ENCODE data around the gene STH.
"Not testable (repeated sequence)": the region's sequence is repeated elsewhere in the genome, so short reads cannot be mapped to it uniquely, and the experiment has no call there.

The STH gene

DNA sequence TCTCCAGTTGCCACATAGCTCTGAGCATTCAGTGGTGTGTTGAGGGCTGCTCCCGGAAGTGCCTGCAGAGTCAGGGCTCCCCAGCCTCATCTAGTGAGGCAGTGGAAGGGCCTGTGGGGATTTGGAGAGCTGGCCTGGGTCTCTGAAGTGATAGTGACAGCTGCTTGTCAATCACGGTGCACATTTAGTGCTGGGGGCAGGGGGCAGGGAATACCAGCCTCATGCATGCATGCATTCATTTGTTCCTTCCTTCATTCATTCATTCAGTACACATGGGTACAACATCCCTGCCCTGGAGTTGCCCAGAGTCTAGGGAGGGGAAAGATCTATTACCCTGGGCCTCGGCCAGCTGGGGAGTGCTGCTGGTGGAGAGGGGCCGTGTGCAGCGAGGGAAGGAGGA lies 11.3 kb upstream of the STH start:
- no peak for DNase-seq

DNA sequence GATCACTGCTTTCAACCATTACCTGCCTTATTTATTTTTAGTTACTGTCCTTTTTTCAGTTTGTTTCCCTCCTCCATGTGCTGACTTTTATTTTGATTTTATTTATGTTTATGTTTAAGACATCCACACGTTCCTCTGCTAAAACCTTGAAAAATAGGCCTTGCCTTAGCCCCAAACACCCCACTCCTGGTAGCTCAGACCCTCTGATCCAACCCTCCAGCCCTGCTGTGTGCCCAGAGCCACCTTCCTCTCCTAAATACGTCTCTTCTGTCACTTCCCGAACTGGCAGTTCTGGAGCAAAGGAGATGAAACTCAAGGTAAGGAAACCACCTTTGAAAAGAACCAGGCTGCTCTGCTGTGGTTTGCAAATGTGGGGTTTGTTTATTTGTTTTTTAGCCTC lies 9.3 kb upstream of the STH start:
- DNase-seq, result no peak

DNA sequence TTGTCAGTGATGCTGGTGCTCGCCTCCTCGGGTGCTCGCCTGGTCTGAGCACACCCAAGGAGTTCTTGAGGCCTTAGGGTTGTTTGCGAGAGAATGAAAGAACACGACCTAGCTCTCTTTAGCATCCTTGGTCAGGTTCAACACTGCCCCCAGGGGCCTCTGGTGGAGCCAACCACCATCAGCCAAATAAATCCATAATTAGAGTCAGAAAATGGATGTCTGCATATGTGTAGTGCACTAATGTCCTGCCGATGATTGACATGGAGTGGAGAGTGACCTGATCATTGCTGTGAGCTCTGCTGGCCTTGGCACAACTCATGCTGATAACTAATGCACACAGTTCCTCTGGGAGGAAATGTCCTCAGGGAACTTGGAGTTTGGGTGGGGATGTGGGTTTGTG lies 8.2 kb upstream of the STH start:
- DNase-seq, result no peak

DNA sequence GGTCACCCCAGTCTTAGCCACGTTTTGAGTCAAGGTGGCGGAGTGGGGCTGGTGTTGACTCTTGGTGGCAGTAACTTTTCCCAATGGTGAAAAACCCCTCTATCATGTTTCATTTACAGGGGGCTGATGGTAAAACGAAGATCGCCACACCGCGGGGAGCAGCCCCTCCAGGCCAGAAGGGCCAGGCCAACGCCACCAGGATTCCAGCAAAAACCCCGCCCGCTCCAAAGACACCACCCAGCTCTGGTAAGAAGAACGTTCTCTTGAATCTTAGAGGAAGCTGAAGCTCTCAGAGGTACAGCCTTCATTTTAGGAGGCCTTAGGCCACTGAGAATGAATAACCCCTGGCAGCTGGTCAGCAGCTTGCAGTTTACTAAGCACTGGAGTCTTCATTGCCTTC lies 7.7 kb upstream of the STH start:
- DNase-seq, result no peak

DNA sequence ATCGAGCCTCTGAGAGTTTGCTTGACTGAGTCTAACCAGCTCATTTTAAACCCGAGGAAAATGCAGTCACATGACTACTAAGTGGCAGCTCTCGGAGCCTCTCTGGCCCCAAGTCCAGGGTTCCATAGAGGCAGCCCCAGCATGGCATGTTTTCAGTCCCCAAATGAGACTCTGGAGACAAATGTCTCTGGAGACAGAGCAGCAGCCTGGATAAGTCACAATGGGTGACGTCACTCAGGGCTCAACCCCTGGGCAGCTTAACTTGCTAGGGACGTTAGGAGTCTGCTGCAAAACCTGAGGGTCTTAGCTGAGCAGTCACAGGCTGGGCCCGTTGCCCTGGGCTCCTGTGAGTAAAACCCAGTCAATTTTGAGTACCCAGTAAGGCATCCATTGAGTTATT lies 6.9 kb upstream of the STH start:
- no peak for DNase-seq

DNA sequence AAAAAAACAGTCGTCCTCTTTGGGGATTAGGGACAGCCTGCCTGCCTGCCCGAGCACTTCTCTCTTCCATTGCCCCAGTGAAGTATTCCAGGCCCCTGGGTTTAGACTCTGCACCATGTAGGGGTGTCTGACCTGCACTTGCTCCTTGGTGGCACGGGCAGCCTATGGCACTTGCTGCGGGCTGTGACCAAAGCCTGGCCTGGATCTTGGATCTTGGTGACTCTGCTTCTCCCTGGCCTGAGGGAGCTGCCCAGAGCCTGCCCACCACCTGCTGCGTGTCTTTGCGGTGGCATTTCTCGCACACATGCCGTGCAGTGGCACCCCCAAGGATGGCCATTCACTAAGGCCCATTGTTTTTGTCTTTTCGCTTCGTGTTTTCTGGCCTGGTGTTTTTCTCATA lies 6.1 kb upstream of the STH start:
- no peak for DNase-seq

DNA sequence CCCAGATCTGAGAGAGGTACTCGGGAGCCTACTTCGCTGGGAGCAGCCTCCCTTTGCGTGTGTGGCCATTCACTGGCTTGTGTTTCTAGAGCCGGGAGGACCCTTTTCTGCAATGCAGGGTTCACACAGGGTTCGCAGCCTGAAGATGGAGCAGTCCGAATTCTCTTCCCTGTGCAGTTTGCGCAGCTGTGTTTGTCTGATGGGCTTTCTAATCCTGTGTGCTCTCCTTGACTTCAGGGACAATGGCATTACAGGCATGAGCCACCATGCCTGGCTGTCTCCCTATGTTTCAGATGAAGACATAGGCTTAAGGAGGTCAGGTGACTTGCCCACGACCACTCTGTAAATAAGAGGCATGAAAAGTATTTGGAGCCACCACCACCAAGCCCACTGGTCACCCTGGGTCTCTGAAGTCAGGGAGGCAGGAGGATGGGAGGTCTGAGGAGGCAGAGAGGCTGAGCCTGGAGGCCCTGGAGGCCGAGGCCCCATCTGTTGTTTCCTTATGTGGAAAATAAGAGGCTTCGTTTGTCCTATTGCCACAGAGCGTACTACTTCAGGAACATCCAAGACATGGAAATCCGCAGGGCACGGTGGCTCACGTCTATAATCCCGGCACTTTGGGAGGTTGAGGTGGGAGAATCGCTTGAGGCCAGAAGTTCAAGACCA lies 5.0 kb upstream of the STH start:
- DNase-seq, result no peak

DNA sequence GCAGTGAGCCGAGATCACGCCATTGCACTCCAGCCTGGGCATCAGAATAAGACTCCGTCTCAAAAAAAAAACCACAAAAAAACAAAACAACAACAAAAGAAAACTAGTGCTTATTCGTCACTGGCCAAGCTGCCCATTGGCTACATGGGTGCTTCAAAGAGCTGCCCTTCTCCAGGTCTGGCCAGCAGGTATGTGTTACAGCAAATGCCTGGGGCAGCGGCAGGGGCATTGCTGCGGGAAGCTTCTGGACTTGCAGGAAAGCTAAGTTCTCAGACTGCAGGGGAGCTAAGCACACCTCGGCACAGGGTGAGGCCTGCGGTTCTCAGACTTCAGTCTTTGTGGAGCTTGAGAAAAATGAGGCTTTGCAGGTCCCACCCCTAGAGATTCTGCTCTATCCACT lies 4.1 kb upstream of the STH start:
- no peak for DNase-seq

DNA sequence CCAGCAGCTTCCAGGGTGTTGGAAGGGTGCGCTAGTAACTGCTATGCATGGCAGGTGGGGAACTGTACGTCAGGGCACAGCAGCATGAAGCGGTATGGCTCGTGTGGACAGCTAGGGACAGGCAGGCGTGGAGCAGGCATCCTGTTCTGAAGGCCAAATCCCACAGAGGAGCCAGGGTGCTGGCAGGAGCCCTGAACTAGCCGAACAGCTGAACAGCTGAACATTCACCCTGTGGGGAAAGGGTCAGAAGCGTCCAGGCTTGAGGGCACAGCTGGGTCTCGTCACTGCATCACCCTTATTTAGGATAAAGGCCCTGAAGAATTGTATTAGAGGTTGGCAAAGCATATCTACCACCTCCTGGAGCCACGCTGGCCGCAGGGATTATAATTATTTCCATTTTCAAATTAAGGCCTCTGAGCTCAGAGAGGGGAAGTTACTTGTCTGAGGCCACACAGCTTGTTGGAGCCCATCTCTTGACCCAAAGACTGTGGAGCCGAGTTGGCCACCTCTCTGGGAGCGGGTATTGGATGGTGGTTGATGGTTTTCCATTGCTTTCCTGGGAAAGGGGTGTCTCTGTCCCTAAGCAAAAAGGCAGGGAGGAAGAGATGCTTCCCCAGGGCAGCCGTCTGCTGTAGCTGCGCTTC lies 3.3 kb upstream of the STH start:
- no peak for DNase-seq

DNA sequence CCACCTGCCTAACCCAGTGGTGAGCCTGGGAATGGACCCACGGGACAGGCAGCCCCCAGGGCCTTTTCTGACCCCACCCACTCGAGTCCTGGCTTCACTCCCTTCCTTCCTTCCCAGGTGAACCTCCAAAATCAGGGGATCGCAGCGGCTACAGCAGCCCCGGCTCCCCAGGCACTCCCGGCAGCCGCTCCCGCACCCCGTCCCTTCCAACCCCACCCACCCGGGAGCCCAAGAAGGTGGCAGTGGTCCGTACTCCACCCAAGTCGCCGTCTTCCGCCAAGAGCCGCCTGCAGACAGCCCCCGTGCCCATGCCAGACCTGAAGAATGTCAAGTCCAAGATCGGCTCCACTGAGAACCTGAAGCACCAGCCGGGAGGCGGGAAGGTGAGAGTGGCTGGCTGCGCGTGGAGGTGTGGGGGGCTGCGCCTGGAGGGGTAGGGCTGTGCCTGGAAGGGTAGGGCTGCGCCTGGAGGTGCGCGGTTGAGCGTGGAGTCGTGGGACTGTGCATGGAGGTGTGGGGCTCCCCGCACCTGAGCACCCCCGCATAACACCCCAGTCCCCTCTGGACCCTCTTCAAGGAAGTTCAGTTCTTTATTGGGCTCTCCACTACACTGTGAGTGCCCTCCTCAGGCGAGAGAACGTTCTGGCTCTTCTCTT lies 2.6 kb upstream of the STH start:
- DNase-seq, result no peak

DNA sequence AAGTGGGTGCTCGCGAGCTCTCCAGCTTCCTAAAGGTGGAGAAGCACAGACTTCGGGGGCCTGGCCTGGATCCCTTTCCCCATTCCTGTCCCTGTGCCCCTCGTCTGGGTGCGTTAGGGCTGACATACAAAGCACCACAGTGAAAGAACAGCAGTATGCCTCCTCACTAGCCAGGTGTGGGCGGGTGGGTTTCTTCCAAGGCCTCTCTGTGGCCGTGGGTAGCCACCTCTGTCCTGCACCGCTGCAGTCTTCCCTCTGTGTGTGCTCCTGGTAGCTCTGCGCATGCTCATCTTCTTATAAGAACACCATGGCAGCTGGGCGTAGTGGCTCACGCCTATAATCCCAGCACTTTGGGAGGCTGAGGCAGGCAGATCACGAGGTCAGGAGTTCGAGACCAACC lies 1.9 kb upstream of the STH start:
- DNase-seq, result no peak

DNA sequence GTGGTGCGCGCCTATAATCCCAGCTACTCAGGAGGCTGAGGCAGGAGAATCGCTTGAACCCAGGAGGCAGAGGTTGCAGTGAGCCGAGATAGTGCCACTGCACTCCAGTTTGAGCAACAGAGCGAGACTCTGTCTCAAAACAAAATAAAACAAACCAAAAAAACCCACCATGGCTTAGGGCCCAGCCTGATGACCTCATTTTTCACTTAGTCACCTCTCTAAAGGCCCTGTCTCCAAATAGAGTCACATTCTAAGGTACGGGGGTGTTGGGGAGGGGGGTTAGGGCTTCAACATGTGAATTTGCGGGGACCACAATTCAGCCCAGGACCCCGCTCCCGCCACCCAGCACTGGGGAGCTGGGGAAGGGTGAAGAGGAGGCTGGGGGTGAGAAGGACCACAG lies 1.4 kb upstream of the STH start:
- DNase-seq, result no peak

DNA sequence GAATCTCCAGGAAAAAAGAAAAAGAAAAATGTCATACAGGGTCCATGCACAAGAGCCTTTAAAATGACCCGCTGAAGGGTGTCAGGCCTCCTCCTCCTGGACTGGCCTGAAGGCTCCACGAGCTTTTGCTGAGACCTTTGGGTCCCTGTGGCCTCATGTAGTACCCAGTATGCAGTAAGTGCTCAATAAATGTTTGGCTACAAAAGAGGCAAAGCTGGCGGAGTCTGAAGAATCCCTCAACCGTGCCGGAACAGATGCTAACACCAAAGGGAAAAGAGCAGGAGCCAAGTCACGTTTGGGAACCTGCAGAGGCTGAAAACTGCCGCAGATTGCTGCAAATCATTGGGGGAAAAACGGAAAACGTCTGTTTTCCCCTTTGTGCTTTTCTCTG lies 845 bp downstream of the STH start:
- no peak for DNase-seq

DNA sequence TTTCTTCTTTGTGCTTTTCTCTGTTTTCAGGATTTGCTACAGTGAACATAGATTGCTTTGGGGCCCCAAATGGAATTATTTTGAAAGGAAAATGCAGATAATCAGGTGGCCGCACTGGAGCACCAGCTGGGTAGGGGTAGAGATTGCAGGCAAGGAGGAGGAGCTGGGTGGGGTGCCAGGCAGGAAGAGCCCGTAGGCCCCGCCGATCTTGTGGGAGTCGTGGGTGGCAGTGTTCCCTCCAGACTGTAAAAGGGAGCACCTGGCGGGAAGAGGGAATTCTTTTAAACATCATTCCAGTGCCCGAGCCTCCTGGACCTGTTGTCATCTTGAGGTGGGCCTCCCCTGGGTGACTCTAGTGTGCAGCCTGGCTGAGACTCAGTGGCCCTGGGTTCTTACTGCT lies 1.2 kb downstream of the STH start:
- no peak for DNase-seq

DNA sequence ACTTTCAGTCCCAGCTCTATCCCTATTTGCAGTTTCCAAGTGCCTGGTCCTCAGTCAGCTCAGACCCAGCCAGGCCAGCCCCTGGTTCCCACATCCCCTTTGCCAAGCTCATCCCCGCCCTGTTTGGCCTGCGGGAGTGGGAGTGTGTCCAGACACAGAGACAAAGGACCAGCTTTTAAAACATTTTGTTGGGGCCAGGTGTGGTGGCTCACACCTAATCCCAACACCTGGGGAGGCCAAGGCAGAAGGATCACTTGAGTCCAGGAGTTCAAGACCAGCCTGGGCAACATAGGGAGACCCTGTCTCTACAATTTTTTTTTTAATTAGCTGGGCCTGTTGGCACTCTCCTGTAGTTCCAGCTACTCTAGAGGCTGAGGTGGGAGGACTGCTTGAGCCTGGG lies 1.7 kb downstream of the STH start:
- DNase-seq, result no peak

DNA sequence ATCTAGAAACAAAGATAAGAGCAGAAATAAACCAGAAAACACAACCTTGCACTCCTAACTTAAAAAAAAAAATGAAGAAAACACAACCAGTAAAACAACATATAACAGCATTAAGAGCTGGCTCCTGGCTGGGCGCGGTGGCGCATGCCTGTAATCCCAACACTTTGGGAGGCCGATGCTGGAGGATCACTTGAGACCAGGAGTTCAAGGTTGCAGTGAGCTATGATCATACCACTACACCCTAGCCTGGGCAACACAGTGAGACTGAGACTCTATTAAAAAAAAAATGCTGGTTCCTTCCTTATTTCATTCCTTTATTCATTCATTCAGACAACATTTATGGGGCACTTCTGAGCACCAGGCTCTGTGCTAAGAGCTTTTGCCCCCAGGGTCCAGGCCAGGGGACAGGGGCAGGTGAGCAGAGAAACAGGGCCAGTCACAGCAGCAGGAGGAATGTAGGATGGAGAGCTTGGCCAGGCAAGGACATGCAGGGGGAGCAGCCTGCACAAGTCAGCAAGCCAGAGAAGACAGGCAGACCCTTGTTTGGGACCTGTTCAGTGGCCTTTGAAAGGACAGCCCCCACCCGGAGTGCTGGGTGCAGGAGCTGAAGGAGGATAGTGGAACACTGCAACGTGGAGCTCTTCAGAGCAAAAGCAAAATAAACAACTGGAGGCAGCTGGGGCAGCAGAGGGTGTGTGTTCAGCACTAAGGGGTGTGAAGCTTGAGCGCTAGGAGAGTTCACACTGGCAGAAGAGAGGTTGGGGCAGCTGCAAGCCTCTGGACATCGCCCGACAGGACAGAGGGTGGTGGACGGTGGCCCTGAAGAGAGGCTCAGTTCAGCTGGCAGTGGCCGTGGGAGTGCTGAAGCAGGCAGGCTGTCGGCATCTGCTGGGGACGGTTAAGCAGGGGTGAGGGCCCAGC lies 2.6 kb downstream of the STH start:
- no peak for DNase-seq

DNA sequence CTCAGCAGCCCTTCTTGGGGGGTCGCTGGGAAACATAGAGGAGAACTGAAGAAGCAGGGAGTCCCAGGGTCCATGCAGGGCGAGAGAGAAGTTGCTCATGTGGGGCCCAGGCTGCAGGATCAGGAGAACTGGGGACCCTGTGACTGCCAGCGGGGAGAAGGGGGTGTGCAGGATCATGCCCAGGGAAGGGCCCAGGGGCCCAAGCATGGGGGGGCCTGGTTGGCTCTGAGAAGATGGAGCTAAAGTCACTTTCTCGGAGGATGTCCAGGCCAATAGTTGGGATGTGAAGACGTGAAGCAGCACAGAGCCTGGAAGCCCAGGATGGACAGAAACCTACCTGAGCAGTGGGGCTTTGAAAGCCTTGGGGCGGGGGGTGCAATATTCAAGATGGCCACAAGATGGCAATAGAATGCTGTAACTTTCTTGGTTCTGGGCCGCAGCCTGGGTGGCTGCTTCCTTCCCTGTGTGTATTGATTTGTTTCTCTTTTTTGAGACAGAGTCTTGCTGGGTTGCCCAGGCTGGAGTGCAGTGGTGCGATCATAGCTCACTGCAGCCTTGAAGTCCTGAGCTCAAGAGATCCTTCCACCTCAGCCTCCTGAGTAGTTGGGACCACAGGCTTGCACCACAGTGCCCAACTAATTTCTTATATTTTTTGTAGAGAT lies 3.4 kb downstream of the STH start:
- DNase-seq, result no peak

DNA sequence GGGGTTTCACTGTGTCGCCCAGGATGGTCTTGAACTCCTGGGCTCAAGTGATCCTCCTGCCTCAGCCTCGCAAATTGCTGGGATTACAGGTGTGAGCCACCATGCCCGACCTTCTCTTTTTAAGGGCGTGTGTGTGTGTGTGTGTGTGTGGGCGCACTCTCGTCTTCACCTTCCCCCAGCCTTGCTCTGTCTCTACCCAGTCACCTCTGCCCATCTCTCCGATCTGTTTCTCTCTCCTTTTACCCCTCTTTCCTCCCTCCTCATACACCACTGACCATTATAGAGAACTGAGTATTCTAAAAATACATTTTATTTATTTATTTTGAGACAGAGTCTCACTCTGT lies 3.9 kb downstream of the STH start:
- no peak for DNase-seq

DNA sequence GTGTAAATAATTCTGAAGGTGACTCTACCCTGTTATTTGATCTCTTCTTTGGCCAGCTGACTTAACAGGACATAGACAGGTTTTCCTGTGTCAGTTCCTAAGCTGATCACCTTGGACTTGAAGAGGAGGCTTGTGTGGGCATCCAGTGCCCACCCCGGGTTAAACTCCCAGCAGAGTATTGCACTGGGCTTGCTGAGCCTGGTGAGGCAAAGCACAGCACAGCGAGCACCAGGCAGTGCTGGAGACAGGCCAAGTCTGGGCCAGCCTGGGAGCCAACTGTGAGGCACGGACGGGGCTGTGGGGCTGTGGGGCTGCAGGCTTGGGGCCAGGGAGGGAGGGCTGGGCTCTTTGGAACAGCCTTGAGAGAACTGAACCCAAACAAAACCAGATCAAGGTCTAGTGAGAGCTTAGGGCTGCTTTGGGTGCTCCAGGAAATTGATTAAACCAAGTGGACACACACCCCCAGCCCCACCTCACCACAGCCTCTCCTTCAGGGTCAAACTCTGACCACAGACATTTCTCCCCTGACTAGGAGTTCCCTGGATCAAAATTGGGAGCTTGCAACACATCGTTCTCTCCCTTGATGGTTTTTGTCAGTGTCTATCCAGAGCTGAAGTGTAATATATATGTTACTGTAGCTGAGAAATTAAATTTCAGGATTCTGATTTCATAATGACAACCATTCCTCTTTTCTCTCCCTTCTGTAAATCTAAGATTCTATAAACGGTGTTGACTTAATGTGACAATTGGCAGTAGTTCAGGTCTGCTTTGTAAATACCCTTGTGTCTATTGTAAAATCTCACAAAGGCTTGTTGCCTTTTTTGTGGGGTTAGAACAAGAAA lies 5.1 kb downstream of the STH start:
- DNase-seq, result no peak

DNA sequence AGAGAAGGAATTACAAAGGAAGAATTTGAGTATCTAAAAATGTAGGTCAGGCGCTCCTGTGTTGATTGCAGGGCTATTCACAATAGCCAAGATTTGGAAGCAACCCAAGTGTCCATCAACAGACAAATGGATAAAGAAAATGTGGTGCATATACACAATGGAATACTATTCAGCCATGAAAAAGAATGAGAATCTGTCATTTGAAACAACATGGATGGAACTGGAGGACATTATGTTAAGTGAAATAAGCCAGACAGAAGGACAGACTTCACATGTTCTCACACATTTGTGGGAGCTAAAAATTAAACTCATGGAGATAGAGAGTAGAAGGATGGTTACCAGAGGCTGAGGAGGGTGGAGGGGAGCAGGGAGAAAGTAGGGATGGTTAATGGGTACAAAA lies 7.0 kb downstream of the STH start:
- DNase-seq, result not testable (repeated sequence)

DNA sequence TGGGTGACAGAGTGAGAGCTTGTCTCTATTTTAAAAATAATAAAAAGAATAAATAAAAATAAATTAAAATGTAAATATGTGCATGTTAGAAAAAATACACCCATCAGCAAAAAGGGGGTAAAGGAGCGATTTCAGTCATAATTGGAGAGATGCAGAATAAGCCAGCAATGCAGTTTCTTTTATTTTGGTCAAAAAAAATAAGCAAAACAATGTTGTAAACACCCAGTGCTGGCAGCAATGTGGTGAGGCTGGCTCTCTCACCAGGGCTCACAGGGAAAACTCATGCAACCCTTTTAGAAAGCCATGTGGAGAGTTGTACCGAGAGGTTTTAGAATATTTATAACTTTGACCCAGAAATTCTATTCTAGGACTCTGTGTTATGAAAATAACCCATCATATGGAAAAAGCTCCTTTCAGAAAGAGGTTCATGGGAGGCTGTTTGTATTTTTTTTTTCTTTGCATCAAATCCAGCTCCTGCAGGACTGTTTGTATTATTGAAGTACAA lies 8.5 kb downstream of the STH start:
- DNase-seq, result no peak

DNA sequence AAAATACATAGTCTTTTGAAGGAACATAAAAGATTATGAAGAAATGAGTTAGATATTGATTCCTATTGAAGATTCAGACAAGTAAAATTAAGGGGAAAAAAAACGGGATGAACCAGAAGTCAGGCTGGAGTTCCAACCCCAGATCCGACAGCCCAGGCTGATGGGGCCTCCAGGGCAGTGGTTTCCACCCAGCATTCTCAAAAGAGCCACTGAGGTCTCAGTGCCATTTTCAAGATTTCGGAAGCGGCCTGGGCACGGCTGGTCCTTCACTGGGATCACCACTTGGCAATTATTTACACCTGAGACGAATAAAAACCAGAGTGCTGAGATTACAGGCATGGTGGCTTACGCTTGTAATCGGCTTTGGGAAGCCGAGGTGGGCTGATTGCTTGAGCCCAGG lies 9.5 kb downstream of the STH start:
- no peak for DNase-seq
